SU-DHL-6 (cell line): ENCODE measurements around the gene ZMIZ1.

Source experiments
- EZH2phosphoT487 ChIP-seq: fragments of 200-600 bp; sonication (generic), shearing (Covaris generic); conservative IDR thresholded peaks from 2 replicates; pipeline ENCODE4 v1.6.1; 2018; ENCODE audit warnings: mild to moderate bottlenecking, antibody characterized with exemption, low read length, moderate library complexity, mixed read lengths
- TF ChIP-seq, protein P1 (sequence below): fragments of 200-600 bp; sonication (generic); IDR thresholded peaks from one replicate; pipeline ENCODE4 v1.5.1; 2017; ENCODE audit warnings: antibody characterized with exemption, mild to moderate bottlenecking, low read length, moderate library complexity; ENCODE audit not compliant: insufficient read depth, poor library complexity, severe bottlenecking

DNA sequence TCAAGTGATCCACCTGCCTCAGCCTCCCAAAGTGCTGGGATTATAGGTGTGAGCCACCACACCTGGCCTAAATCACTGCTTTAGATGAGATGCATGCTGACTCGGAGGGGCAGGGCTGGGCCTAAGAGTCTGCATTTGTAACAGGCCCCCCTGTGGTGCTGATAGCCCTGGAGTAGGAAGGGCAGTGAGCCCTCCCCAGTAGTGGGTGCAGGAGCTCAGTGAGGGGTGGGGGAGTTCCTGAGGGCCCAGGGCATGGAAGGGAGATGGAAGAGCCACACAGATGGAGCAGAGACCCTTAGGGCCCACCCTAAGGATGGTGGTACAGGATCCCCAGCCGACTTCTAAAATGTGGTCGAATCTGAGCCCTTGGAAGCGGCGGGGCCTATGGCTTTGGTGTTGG, 146.8 kb downstream of the ZMIZ1 start:
- TF ChIP-seq, protein P1, sequence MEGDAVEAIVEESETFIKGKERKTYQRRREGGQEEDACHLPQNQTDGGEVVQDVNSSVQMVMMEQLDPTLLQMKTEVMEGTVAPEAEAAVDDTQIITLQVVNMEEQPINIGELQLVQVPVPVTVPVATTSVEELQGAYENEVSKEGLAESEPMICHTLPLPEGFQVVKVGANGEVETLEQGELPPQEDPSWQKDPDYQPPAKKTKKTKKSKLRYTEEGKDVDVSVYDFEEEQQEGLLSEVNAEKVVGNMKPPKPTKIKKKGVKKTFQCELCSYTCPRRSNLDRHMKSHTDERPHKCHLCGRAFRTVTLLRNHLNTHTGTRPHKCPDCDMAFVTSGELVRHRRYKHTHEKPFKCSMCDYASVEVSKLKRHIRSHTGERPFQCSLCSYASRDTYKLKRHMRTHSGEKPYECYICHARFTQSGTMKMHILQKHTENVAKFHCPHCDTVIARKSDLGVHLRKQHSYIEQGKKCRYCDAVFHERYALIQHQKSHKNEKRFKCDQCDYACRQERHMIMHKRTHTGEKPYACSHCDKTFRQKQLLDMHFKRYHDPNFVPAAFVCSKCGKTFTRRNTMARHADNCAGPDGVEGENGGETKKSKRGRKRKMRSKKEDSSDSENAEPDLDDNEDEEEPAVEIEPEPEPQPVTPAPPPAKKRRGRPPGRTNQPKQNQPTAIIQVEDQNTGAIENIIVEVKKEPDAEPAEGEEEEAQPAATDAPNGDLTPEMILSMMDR, result no peak
- TF ChIP-seq EZH2phosphoT487, result no peak
